NOMO-1 (cell line): Measurements from ENCODE around the gene KIAA0930.

ENCODE experiments used
- DNase-seq, 2 experiments: peaks; one replicate each; lab custom pipeline; 2025; ENCODE audit not compliant: unreplicated experiment in 2 of 2; lab: John Stamatoyannopoulos, UW

KIAA0930 gene

GRCh38 chr22:45185718-45186514 is 54.8 kb downstream of the KIAA0930 start:
- DNase-seq = no peak

- no peak for DNase-seq
Measured at GRCh38 chr22:45183974-45184373, 56.7 kb downstream of the KIAA0930 start.

GRCh38 chr22:45181766-45182165 is 58.9 kb downstream of the KIAA0930 start:
- no peak for DNase-seq

GRCh38 chr22:45181240-45181639 is 59.5 kb downstream of the KIAA0930 start:
- no peak for DNase-seq

- DNase-seq = peak in 1 of 2 experiments; percentile 16
Measured at GRCh38 chr22:45180146-45180679, 60.5 kb downstream of the KIAA0930 start.

GRCh38 chr22:45179276-45180049 is 61.2 kb downstream of the KIAA0930 start:
- no peak for DNase-seq

GRCh38 chr22:45172881-45173585 is 67.7 kb downstream of the KIAA0930 start:
- DNase-seq = no peak

GRCh38 chr22:45171830-45172229 is 68.9 kb downstream of the KIAA0930 start:
- no peak for DNase-seq

- DNase-seq = no peak
Measured at GRCh38 chr22:45169591-45170466, 70.9 kb downstream of the KIAA0930 start.

GRCh38 chr22:45166932-45167331 is 73.8 kb downstream of the KIAA0930 start:
- DNase-seq = peak; percentile 53 to 85

GRCh38 chr22:45164270-45165088 is 76.2 kb downstream of the KIAA0930 start:
- DNase-seq = no peak

GRCh38 chr22:45163451-45164269 is 77.0 kb downstream of the KIAA0930 start, which contains the start of gene NUP50:
NUP50 (plus strand) TSS chr22:45163925; CDS start chr22:45168178, 4,253 bp downstream.
- peak; percentile 97 for DNase-seq

- DNase-seq = peak in 1 of 2 experiments; percentile 17
Measured at GRCh38 chr22:45163099-45163450, 77.6 kb downstream of the KIAA0930 start.

- DNase-seq = no peak
Measured at GRCh38 chr22:45162531-45162930, 78.2 kb downstream of the KIAA0930 start.

GRCh38 chr22:45159652-45160462 is 80.8 kb downstream of the KIAA0930 start:
- DNase-seq = no peak

- no peak for DNase-seq
Measured at GRCh38 chr22:45157907-45158306, 82.8 kb downstream of the KIAA0930 start.

- no peak for DNase-seq
Measured at GRCh38 chr22:45155050-45155840, 85.4 kb downstream of the KIAA0930 start.
